Measurements from ENCODE around the gene RASA1. TPM values are rescaled to one million over a fixed set of nuclear protein-coding genes. Genes with fewer than 3 reads are reported as not detected.

The RASA1 gene
- total RNA-seq, 1 donor from 2014 or later = 22.6 TPM

DNA sequence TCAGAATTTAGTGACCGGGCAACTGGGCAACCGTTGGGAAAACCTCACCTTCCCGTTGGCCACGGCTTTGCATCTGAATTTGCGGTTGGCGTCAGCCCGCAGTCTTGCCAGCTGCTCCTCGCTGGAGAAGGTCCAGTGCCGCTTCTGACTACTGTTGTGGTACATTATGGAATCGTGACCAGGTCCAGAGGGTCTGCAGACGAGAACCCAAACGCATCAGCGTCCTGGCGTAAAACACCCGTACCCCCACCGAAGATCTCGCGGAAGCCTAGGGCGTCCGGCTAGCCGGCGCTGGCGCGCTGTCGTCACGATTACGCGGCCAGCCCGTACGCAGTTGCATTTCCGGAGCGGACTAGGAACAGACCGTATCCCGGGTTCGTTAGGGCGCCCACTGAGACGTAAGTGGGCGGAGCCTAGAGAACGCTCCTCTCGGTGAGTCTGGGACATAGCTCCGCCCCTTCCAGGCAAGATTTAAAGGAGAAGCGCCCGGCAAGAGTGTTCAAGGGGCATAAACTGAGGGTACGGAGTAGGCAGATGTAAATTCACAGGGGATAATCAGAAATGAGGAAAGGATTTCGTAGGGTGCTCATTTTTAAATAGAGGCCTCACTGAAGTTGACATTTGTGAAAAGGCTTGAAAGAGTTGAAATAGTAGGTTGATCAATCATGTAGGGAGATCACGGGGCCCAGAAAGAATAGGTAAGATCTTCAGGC is 145.1 kb downstream of the RASA1 start, which contains the start of gene CCNH:
Gene CCNH, minus strand, starts transcription at position 301 of the 713 bp plus-strand sequence. Its CDS starts 136 bp downstream, at position 165.
- Histone ChIP-seq H3K36me3 (ENCODE audit: control insufficient read depth, insufficient read depth, low read length) (peaks cover 2% of the 10 kb centered on the region), H3K4me3 (ENCODE audit: low read depth, low read length) (peak within 1 kb of the TSS; percentile 81), H3K27me3 (ENCODE audit: control insufficient read depth, insufficient read depth, low read length) (no peaks in the 10 kb centered on the region)
- DNase-seq (ENCODE audit: low read depth) (peak; percentile 96), FAIRE-seq (peak; percentile 66)
- TF ChIP-seq, protein P1, sequence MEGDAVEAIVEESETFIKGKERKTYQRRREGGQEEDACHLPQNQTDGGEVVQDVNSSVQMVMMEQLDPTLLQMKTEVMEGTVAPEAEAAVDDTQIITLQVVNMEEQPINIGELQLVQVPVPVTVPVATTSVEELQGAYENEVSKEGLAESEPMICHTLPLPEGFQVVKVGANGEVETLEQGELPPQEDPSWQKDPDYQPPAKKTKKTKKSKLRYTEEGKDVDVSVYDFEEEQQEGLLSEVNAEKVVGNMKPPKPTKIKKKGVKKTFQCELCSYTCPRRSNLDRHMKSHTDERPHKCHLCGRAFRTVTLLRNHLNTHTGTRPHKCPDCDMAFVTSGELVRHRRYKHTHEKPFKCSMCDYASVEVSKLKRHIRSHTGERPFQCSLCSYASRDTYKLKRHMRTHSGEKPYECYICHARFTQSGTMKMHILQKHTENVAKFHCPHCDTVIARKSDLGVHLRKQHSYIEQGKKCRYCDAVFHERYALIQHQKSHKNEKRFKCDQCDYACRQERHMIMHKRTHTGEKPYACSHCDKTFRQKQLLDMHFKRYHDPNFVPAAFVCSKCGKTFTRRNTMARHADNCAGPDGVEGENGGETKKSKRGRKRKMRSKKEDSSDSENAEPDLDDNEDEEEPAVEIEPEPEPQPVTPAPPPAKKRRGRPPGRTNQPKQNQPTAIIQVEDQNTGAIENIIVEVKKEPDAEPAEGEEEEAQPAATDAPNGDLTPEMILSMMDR (IDR thresholded peaks at IDR 0.05; ENCODE audit: insufficient read depth, low read length, severe bottlenecking) = no peak

DNA sequence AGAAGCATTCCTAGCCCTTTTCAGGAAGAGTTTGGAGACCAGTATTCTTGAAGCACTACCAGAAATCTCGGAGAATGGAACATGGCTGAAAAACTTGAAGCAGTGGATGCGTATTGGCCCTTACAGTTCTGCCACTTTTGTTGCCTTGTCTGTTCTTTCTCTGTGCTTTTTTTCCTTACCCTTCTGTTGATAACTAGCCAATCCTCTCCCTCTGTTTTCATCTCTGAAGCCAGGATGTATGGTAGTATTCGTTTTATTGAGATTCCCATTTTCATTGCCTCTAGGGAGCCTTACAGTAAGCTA is 145.6 kb downstream of the RASA1 start:
- no peaks in the 10 kb centered on the region for H3K27me3 ChIP-seq (ENCODE audit: control insufficient read depth, insufficient read depth, low read length)
- DNase-seq (ENCODE audit: low read depth) (no peak), FAIRE-seq (no peak)
- TF ChIP-seq, protein P1 (IDR thresholded peaks at IDR 0.05; ENCODE audit: insufficient read depth, low read length, severe bottlenecking) = no peak
- H3K4me3 ChIP-seq (ENCODE audit: low read depth, low read length) = peak overlapping the region; percentile 81
- peaks cover 1% of the 10 kb centered on the region for H3K36me3 ChIP-seq (ENCODE audit: control insufficient read depth, insufficient read depth, low read length)

DNA sequence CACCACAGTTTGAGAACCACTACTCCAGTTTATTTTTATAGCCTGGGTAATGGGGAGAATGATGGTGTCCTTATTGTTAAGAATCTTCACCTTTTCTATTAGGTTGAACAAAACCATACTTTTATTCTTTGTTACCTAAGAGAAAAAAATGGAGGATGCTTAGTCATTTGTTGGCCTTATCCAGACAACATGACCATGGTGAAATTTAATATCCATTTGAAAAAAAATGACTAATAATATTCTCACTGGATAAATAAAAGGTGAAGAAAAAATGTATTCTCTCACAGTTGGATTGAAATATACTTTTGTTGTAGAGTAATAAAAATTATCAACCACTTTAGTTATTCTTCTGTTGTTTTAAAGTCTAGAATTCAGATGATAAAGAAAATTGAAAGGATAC is 150.8 kb downstream of the RASA1 start:
- FAIRE-seq = no peak
- TF ChIP-seq, protein P1 (IDR thresholded peaks at IDR 0.05; ENCODE audit: insufficient read depth, low read length, severe bottlenecking) = no peak
- DNase-seq (ENCODE audit: low read depth) = peak; percentile 85
- Histone ChIP-seq H3K27me3 (ENCODE audit: control insufficient read depth, insufficient read depth, low read length) (no peaks in the 10 kb centered on the region), H3K36me3 (ENCODE audit: control insufficient read depth, insufficient read depth, low read length) (no peaks in the 10 kb centered on the region), H3K4me3 (ENCODE audit: low read depth, low read length) (no peak overlapping the region)

GRCh38 chr5:87421307-87421706 is 153.6 kb downstream of the RASA1 start:
- peak; percentile 70 for FAIRE-seq
- peak; percentile 96 for DNase-seq (ENCODE audit: low read depth)
- Histone ChIP-seq H3K27me3 (ENCODE audit: control insufficient read depth, insufficient read depth, low read length) (no peaks in the 10 kb centered on the region), H3K36me3 (ENCODE audit: control insufficient read depth, insufficient read depth, low read length) (no peaks in the 10 kb centered on the region), H3K4me3 (ENCODE audit: low read depth, low read length) (no peak overlapping the region)
- TF ChIP-seq, protein P1 (IDR thresholded peaks at IDR 0.05; ENCODE audit: insufficient read depth, low read length, severe bottlenecking) = no peak

GRCh38 chr5:87423755-87424154 is 156.1 kb downstream of the RASA1 start:
- FAIRE-seq = no peak

More at GRCh38 chr5:87423755-87424154, 156.1 kb downstream of the RASA1 start:
- DNase-seq (ENCODE audit: low read depth) = no peak
- no peaks in the 10 kb centered on the region for H3K36me3 ChIP-seq (ENCODE audit: control insufficient read depth, insufficient read depth, low read length)
- TF ChIP-seq, protein P1 (IDR thresholded peaks at IDR 0.05; ENCODE audit: insufficient read depth, low read length, severe bottlenecking) = no peak
- H3K27me3 ChIP-seq (ENCODE audit: control insufficient read depth, insufficient read depth, low read length) = no peaks in the 10 kb centered on the region
- H3K4me3 ChIP-seq (ENCODE audit: low read depth, low read length) = no peak overlapping the region

Data from bronchial epithelial cell (primary cell).